Measurements from ENCODE around the gene ZNF180.

ZNF180 gene

DNA sequence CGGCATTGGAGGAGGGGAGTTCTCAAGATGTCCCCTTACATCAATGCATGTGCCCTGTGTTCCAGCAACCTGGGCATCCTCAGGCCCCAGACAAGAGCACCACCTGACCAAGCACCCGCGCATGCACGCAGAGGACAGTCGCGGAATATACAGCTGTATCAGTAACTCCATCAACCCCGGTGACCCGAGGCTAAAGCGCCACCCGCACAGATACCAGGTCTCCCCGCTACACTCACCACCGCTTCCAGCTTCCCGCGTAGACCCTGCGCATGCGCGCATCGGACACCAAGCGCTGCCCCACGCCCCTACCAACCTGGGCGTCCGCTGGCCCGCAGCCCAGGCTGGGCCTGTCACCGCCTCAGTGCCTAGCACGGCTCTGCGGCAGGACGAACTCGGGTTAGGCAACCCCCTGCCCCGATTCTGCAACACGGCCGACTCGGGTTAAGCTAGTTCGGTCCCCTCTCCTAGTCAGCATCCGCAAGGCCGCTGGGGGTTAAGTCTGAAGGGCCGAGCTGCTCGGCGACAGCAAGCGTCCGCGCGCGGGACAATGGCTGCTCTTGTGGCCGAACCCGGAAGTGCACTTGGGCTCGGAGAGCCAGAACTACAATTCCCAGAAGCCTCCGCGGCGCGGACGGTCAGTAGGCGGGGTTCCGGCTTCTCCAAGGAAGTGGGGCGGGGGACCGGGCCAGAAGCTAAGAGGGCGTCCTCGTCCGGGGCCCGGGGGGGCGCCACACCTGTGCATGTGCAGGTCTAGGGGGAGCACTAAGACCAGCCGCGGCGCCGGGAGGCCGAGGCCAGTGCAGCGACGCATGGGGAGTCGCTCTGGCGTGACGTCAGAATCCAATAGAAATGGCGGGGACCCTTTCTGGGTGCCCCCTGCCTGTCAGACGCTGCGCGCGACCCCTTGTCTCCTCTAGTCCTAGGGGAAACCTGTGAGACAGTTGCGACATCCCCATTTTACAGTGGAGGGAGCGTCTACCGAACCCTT lies at the start of gene ZNF180 (continued):
- TF ChIP-seq, protein P1, sequence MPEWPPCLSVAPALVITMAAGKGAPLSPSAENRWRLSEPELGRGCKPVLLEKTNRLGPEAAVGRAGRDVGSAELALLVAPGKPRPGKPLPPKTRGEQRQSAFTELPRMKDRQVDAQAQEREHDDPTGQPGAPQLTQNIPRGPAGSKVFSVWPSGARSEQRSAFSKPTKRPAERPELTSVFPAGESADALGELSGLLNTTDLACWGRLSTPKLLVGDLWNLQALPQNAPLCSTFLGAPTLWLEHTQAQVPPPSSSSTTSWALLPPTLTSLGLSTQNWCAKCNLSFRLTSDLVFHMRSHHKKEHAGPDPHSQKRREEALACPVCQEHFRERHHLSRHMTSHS (tag by site-specific recombination; IDR thresholded peaks at IDR 0.05), result no peak
- TF ChIP-seq, protein P2, sequence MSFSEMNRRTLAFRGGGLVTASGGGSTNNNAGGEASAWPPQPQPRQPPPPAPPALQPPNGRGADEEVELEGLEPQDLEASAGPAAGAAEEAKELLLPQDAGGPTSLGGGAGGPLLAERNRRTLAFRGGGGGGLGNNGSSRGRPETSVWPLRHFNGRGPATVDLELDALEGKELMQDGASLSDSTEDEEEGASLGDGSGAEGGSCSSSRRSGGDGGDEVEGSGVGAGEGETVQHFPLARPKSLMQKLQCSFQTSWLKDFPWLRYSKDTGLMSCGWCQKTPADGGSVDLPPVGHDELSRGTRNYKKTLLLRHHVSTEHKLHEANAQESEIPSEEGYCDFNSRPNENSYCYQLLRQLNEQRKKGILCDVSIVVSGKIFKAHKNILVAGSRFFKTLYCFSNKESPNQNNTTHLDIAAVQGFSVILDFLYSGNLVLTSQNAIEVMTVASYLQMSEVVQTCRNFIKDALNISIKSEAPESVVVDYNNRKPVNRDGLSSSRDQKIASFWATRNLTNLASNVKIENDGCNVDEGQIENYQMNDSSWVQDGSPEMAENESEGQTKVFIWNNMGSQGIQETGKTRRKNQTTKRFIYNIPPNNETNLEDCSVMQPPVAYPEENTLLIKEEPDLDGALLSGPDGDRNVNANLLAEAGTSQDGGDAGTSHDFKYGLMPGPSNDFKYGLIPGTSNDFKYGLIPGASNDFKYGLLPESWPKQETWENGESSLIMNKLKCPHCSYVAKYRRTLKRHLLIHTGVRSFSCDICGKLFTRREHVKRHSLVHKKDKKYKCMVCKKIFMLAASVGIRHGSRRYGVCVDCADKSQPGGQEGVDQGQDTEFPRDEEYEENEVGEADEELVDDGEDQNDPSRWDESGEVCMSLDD (tag by site-specific recombination; IDR thresholded peaks at IDR 0.05), result peak; percentile 99
- TF ChIP-seq, protein P3, sequence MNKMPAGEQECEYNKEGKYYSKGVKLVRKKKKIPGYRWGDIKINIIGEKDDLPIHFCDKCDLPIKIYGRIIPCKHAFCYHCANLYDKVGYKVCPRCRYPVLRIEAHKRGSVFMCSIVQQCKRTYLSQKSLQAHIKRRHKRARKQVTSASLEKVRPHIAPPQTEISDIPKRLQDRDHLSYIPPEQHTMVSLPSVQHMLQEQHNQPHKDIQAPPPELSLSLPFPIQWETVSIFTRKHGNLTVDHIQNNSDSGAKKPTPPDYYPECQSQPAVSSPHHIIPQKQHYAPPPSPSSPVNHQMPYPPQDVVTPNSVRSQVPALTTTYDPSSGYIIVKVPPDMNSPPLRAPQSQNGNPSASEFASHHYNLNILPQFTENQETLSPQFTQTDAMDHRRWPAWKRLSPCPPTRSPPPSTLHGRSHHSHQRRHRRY (tag by site-specific recombination; IDR thresholded peaks at IDR 0.05), result no peak
- TF ChIP-seq, protein P4, sequence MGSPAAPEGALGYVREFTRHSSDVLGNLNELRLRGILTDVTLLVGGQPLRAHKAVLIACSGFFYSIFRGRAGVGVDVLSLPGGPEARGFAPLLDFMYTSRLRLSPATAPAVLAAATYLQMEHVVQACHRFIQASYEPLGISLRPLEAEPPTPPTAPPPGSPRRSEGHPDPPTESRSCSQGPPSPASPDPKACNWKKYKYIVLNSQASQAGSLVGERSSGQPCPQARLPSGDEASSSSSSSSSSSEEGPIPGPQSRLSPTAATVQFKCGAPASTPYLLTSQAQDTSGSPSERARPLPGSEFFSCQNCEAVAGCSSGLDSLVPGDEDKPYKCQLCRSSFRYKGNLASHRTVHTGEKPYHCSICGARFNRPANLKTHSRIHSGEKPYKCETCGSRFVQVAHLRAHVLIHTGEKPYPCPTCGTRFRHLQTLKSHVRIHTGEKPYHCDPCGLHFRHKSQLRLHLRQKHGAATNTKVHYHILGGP (tag by site-specific recombination; IDR thresholded peaks at IDR 0.05), result no peak
- TF ChIP-seq, protein P5, sequence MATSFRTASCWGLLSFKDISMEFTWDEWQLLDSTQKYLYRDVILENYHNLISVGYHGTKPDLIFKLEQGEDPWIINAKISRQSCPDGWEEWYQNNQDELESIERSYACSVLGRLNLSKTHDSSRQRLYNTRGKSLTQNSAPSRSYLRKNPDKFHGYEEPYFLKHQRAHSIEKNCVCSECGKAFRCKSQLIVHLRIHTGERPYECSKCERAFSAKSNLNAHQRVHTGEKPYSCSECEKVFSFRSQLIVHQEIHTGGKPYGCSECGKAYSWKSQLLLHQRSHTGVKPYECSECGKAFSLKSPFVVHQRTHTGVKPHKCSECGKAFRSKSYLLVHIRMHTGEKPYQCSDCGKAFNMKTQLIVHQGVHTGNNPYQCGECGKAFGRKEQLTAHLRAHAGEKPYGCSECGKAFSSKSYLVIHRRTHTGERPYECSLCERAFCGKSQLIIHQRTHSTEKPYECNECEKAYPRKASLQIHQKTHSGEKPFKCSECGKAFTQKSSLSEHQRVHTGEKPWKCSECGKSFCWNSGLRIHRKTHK (tag by site-specific recombination; IDR thresholded peaks at IDR 0.05), result no peak
- TF ChIP-seq, protein P6, sequence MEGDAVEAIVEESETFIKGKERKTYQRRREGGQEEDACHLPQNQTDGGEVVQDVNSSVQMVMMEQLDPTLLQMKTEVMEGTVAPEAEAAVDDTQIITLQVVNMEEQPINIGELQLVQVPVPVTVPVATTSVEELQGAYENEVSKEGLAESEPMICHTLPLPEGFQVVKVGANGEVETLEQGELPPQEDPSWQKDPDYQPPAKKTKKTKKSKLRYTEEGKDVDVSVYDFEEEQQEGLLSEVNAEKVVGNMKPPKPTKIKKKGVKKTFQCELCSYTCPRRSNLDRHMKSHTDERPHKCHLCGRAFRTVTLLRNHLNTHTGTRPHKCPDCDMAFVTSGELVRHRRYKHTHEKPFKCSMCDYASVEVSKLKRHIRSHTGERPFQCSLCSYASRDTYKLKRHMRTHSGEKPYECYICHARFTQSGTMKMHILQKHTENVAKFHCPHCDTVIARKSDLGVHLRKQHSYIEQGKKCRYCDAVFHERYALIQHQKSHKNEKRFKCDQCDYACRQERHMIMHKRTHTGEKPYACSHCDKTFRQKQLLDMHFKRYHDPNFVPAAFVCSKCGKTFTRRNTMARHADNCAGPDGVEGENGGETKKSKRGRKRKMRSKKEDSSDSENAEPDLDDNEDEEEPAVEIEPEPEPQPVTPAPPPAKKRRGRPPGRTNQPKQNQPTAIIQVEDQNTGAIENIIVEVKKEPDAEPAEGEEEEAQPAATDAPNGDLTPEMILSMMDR (tag by site-specific recombination; IDR thresholded peaks at IDR 0.05), result peak; percentile 97
- no peak for TF ChIP-seq WT1 (tag by site-specific recombination; IDR thresholded peaks at IDR 0.05)
- TF ChIP-seq ZNF354C (tag by site-specific recombination; IDR thresholded peaks at IDR 0.05; ENCODE audit: borderline replicate concordance, low read depth), result no peak
- TF ChIP-seq ZNF585B (tag by site-specific recombination; IDR thresholded peaks at IDR 0.05), result no peak
- TF ChIP-seq ZNF221 (tag by site-specific recombination; IDR thresholded peaks at IDR 0.05; ENCODE audit: borderline replicate concordance), result no peak
- TF ChIP-seq, protein P7, sequence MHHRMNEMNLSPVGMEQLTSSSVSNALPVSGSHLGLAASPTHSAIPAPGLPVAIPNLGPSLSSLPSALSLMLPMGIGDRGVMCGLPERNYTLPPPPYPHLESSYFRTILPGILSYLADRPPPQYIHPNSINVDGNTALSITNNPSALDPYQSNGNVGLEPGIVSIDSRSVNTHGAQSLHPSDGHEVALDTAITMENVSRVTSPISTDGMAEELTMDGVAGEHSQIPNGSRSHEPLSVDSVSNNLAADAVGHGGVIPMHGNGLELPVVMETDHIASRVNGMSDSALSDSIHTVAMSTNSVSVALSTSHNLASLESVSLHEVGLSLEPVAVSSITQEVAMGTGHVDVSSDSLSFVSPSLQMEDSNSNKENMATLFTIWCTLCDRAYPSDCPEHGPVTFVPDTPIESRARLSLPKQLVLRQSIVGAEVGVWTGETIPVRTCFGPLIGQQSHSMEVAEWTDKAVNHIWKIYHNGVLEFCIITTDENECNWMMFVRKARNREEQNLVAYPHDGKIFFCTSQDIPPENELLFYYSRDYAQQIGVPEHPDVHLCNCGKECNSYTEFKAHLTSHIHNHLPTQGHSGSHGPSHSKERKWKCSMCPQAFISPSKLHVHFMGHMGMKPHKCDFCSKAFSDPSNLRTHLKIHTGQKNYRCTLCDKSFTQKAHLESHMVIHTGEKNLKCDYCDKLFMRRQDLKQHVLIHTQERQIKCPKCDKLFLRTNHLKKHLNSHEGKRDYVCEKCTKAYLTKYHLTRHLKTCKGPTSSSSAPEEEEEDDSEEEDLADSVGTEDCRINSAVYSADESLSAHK (tag by site-specific recombination; IDR thresholded peaks at IDR 0.05), result no peak
- TF ChIP-seq ZNF624 (tag by site-specific recombination; IDR thresholded peaks at IDR 0.05), result no peak
- no peak for TF ChIP-seq ZNF571 (tag by site-specific recombination; IDR thresholded peaks at IDR 0.05)
- 0 out of 2 replicates have a peak, but pooled peaks have one; percentile 21 for TF ChIP-seq ZNF133 (tag by site-specific recombination; IDR thresholded peaks at IDR 0.05)
- peak; percentile 89 for TF ChIP-seq ZBTB21 (tag by site-specific recombination; IDR thresholded peaks at IDR 0.05)
- no peak; the same call in 1 of the 2 replicates for TF ChIP-seq ZNF169 (tag by site-specific recombination; IDR thresholded peaks at IDR 0.05)
- peak; percentile 77 for TF ChIP-seq SP2 (tag by site-specific recombination; IDR thresholded peaks at IDR 0.05)
- peak; percentile 98 for TF ChIP-seq ZXDB (tag by site-specific recombination; IDR thresholded peaks at IDR 0.05)
- no peak for TF ChIP-seq ZNF510 (tag by site-specific recombination; IDR thresholded peaks at IDR 0.05; ENCODE audit: insufficient replicate concordance)
- TF ChIP-seq ZNF416 (tag by site-specific recombination; IDR thresholded peaks at IDR 0.05), result peak; percentile 49; the same call in 1 of the 2 replicates
- TF ChIP-seq ZNF146 (tag by site-specific recombination; IDR thresholded peaks at IDR 0.05), result no peak
- peak; percentile 86 for TF ChIP-seq ZBTB8A (tag by site-specific recombination; IDR thresholded peaks at IDR 0.05)
- no peak for TF ChIP-seq ZNF426 (tag by site-specific recombination; IDR thresholded peaks at IDR 0.05)
- TF ChIP-seq ZNF10 (tag by site-specific recombination; IDR thresholded peaks at IDR 0.05), result no peak; the same call in 1 of the 2 replicates
- TF ChIP-seq BCL11A (tag by site-specific recombination; IDR thresholded peaks at IDR 0.05; ENCODE audit: low read depth), result peak; percentile 62; the same call in 1 of the 2 replicates
- no peak for TF ChIP-seq ZNF830 (tag by site-specific recombination; IDR thresholded peaks at IDR 0.05; ENCODE audit: low read depth)
- peak; percentile 18; the same call in 1 of the 2 replicates for TF ChIP-seq ZNF664 (tag by site-specific recombination; IDR thresholded peaks at IDR 0.05)
